ENCODE data around the gene PTH. TPM values are rescaled to one million over a fixed set of nuclear protein-coding genes. Genes with fewer than 3 reads are reported as not detected.

The PTH gene
- total RNA-seq, 4 donors from 2014 or later: not detected

DNA sequence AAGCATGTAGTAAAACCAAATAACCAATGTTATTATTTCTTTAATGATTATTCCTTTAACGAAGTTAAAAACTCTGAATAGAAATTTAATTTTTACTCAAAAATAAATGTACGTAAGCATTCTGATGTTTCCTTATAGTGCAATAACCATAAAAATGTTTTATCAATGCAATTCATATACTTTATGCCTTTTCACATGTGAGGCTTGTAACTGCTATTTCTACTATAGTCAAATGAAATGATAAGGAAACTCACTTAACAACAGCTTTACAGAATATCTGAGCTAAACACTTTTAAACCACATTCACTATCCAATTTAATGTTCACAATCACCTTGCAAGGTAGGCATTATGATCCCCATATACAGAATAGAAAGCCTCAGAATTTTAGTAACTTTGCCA is 50.2 kb downstream of the PTH start:
- Histone ChIP-seq H3K4me1 (peaks cover 6 to 48% (median 22%) of the 10 kb centered on the region in 4 donors), H3K27me3 (no peaks in the 10 kb centered on the region), H3K4me3 (no peak overlapping the region), H3K27ac (peak overlapping the region in 2 of 4 donors; percentile 22 to 33), H3K36me3 (no peaks in the 10 kb centered on the region), H3K9me3 (no peaks in the 10 kb centered on the region)
- no peak for TF ChIP-seq EP300 (IDR thresholded peaks at IDR 0.05; ENCODE audit: low read depth)
- TF ChIP-seq, protein P1, sequence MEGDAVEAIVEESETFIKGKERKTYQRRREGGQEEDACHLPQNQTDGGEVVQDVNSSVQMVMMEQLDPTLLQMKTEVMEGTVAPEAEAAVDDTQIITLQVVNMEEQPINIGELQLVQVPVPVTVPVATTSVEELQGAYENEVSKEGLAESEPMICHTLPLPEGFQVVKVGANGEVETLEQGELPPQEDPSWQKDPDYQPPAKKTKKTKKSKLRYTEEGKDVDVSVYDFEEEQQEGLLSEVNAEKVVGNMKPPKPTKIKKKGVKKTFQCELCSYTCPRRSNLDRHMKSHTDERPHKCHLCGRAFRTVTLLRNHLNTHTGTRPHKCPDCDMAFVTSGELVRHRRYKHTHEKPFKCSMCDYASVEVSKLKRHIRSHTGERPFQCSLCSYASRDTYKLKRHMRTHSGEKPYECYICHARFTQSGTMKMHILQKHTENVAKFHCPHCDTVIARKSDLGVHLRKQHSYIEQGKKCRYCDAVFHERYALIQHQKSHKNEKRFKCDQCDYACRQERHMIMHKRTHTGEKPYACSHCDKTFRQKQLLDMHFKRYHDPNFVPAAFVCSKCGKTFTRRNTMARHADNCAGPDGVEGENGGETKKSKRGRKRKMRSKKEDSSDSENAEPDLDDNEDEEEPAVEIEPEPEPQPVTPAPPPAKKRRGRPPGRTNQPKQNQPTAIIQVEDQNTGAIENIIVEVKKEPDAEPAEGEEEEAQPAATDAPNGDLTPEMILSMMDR (IDR thresholded peaks at IDR 0.05): no peak
- DNase-seq: no peak
- 43 to 63% methylated on average over 2 of the region's 2 CpGs for WGBS, 2 donors (ENCODE audit: low coverage in 1 of 2)
- in situ Hi-C loops (cut with MboI; ENCODE audit: low pct_ligation_motif_present in 1 of 4, low pct_unique_long_range_greater_than_20kb in 1 of 4, low sequenced_read_pairs in 3 of 4) (no loop called here), intact Hi-C loops (cut with DNase I; ENCODE audit: low total_unique reads) (no loop called here)

Other genes starting within 250 kb of the PTH start
- gene BMAL1, start 218.2 kb downstream of the PTH start, total RNA-seq: 10 to 100 TPM; 20.7 to 48.6 (median 30.8) TPM
- gene BTBD10, start 32.8 kb downstream of the PTH start, total RNA-seq: 10 to 100 TPM in 3 of 4 donors, 1 to 10 TPM in 1; 9.0 to 39.9 (median 32.9) TPM
- gene FAR1, start 172.7 kb upstream of the PTH start, total RNA-seq: 100 to 1,000 TPM in 2 of 4 donors, 10 to 100 TPM in 2; 51.3 to 142 (median 89.5) TPM

Measured in transverse colon (tissue), 4 donors.